Ovary (tissue), 3 donors: ENCODE data around the gene FOXRED2.

Source experiments
- EP300 ChIP-seq: sonication (generic); formaldehyde crosslinking; IDR thresholded peaks from one replicate; pipeline ENCODE4 v1.6.1; 2017; ENCODE audit warnings: antibody characterized with exemption
- TF ChIP-seq, protein P1 (sequence below), 3 donors: fragments of 450-650 bp in 2 of 3; fragments of 200-600 bp in 1 of 3; IDR thresholded peaks; one replicate each; pipeline versions ENCODE4 v1.5.1 to v1.8.0; 2016 to 2022; ENCODE audit warnings: antibody characterized with exemption in 3 of 3, mild to moderate bottlenecking in 1 of 3
- donor health status: DM: no; HTN: no; CAD: no.

DNA sequence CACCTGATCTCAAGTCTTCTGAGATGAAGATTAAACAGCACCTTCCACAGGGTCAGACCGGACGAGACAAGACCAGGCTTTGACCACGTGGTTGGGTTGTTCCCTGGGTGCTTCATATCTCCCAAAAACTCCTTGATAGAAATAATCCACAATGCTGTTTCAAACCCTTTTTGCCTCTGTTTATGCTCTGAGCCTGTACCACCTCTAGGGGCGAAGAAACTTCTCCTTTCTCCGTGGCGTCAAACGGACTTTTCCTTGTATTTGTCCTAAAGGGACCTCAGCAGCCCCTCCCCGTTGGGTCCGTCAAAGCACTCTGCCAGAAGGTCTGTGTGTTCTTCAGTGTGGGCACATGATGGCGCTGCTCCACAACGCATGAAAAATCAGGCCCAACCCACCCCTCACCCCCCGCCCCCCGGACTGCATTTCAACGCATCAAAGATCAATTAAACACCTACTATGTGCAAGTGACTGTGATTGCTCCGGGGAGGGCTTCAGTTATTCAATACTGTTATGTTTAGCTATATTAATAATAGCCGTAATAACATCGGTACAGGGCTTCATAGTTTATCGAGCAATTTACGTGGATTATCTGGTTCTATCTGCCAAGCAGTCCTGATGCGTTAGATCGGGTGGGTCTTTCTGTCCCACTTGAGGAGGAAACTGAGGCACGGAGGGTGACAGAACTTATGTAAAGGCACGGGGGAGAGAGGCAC lies 39.4 kb upstream of the FOXRED2 start:
- no peak for TF ChIP-seq EP300
- TF ChIP-seq, protein P1, sequence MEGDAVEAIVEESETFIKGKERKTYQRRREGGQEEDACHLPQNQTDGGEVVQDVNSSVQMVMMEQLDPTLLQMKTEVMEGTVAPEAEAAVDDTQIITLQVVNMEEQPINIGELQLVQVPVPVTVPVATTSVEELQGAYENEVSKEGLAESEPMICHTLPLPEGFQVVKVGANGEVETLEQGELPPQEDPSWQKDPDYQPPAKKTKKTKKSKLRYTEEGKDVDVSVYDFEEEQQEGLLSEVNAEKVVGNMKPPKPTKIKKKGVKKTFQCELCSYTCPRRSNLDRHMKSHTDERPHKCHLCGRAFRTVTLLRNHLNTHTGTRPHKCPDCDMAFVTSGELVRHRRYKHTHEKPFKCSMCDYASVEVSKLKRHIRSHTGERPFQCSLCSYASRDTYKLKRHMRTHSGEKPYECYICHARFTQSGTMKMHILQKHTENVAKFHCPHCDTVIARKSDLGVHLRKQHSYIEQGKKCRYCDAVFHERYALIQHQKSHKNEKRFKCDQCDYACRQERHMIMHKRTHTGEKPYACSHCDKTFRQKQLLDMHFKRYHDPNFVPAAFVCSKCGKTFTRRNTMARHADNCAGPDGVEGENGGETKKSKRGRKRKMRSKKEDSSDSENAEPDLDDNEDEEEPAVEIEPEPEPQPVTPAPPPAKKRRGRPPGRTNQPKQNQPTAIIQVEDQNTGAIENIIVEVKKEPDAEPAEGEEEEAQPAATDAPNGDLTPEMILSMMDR (IDR thresholded peaks at IDR 0.05) = no peak
